BLaER1 treated with 17β-estradiol and CSF1 and Interleukin-3, amounts not matched to agents 10 nM and 100 nM (cell line): ENCODE measurements around the gene DUSP7.

Experiments used
- H3K27ac ChIP-seq, 11 experiments: shearing (Covaris generic); formaldehyde crosslinking; 2 replicates each; pipeline ENCODE4 v1.8.1; 2022
- H3K27me3 ChIP-seq, 11 experiments: shearing (Covaris generic); formaldehyde crosslinking; 2 replicates each; pipeline ENCODE4 v1.8.1; 2022
- H3K36me3 ChIP-seq, 11 experiments: shearing (Covaris generic); formaldehyde crosslinking; 2 replicates each; pipeline ENCODE4 v1.8.1; 2022
- H3K4me1 ChIP-seq, 10 experiments: shearing (Covaris generic); formaldehyde crosslinking; 2 replicates each; pipeline ENCODE4 v1.8.1; 2022
- H3K4me2 ChIP-seq, 11 experiments: shearing (Covaris generic); formaldehyde crosslinking; 2 replicates each; pipeline ENCODE4 v1.8.1; 2022
- H3K4me3 ChIP-seq, 10 experiments: shearing (Covaris generic); formaldehyde crosslinking; 2 replicates each; pipeline ENCODE4 v1.8.1; 2022
- H3K9ac ChIP-seq, 11 experiments: shearing (Covaris generic); formaldehyde crosslinking; 2 replicates each; pipeline ENCODE4 v1.8.1; 2022
- H3K9me3 ChIP-seq, 11 experiments: shearing (Covaris generic); formaldehyde crosslinking; replicated peaks in 1 of 11; 2 replicates each; pipeline ENCODE4 v1.8.1; 2022
- H4K20me1 ChIP-seq, 11 experiments: shearing (Covaris generic); formaldehyde crosslinking; 2 replicates each; pipeline ENCODE4 v1.8.1; 2022
- Cebpa-rat ChIP-seq, 11 experiments: shearing (Covaris generic); IDR thresholded peaks; 2 replicates each; pipeline ENCODE4 v1.8.1; 2022

Gene DUSP7

GRCh38 chr3:52029053-52029452 is 27.3 kb downstream of the DUSP7 start:
- Histone ChIP-seq H3K9ac (no peak overlapping the region), H3K4me2 (peak overlapping the region; percentile 46 to 76 (median 60); a peak in 21 of 22 replicates), H3K4me1 (peaks cover 25 to 68% (median 46%) of the 10 kb centered on the region in 10 experiments), H3K27ac (peak overlapping the region in 3 of 11 experiments; percentile 10 to 12 (median 11); a peak in 1 of 22 replicates), H3K4me3 (no peak overlapping the region), H3K9me3 (peaks cover 0 to 15% (median 0%) of the 10 kb centered on the region in 11 experiments; a peak in 3 of 22 replicates), H4K20me1 (no peaks in the 10 kb centered on the region), H3K27me3 (no peaks in the 10 kb centered on the region), H3K36me3 (no peaks in the 10 kb centered on the region)
- TF ChIP-seq Cebpa-rat (IDR thresholded peaks at IDR 0.05), result no peak

DNA sequence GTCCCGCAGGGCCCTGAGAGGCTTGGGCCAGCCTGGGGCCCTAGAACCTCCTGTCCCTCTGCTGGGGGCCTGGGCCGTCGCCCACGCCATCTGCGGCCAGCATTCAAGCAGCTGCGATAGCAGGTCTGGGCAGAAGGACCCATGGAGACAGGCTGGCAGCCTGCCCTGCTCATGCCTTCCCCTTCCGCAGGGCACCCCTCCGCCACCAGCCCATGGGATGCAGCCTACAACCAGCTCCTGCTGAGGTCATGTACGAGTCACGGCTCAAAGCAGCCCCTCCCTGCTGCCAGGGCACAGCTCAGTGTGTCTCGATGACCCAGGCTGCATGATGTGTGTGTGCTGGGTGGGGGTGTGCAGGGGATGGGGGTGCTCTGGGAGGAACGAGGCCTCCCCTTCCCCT is 27.8 kb downstream of the DUSP7 start:
- H3K4me1 ChIP-seq, result peaks cover 30 to 73% (median 51%) of the 10 kb centered on the region in 10 experiments
- 0 out of 22 replicates have a peak overlapping the region, but pooled peaks of 2 of the 11 experiments have one; percentile 23 to 28 for H3K9ac ChIP-seq
- H4K20me1 ChIP-seq, result no peaks in the 10 kb centered on the region
- H3K27me3 ChIP-seq, result no peaks in the 10 kb centered on the region
- peak overlapping the region in 2 of 11 experiments; percentile 11 to 12; a peak in 1 of 22 replicates for H3K27ac ChIP-seq
- no peak overlapping the region for H3K4me3 ChIP-seq
- H3K36me3 ChIP-seq, result no peaks in the 10 kb centered on the region
- no peak for TF ChIP-seq Cebpa-rat (IDR thresholded peaks at IDR 0.05)
- H3K9me3 ChIP-seq, result peaks cover 0 to 15% (median 0%) of the 10 kb centered on the region in 11 experiments; a peak in 3 of 22 replicates
- H3K4me2 ChIP-seq, result peak overlapping the region; percentile 46 to 76 (median 60)

GRCh38 chr3:52026041-52026440 is 30.3 kb downstream of the DUSP7 start:
- Histone ChIP-seq H3K9ac (no peak overlapping the region), H3K9me3 (peaks cover 0 to 3% (median 0%) of the 10 kb centered on the region in 11 experiments; a peak in 2 of 22 replicates), H3K27ac (peak overlapping the region in 1 of 11 experiments; percentile 40; a peak in 3 of 22 replicates), H3K4me1 (peaks cover 55 to 88% (median 76%) of the 10 kb centered on the region in 10 experiments), H3K27me3 (no peaks in the 10 kb centered on the region), H4K20me1 (no peaks in the 10 kb centered on the region), H3K4me3 (no peak overlapping the region), H3K4me2 (peak overlapping the region in 10 of 11 experiments; percentile 27 to 98 (median 88); a peak in 15 of 22 replicates), H3K36me3 (no peaks in the 10 kb centered on the region)
- TF ChIP-seq Cebpa-rat (IDR thresholded peaks at IDR 0.05), result no peak

DNA sequence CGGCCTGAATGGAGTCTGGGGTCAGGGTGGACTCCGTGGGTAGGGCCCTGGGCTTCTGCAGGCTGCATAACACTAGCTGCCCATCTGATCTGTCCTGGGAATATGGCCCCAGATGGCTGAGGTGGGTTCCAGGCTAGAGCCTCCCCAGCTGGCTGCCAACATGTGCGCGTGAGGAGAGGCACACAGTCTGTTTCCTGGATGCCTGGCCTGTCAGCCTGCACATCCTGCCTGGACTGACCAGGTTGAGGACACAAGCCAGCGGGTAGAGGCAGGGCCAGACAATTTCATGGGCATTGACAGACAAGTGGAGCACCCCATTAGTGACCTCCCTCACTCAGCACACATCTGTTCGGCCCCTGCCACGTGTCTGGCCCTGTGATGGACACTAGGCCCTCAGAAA is 30.9 kb downstream of the DUSP7 start:
- H4K20me1 ChIP-seq, result no peaks in the 10 kb centered on the region
- H3K9ac ChIP-seq, result no peak overlapping the region
- no peaks in the 10 kb centered on the region for H3K9me3 ChIP-seq
- H3K27ac ChIP-seq, result peak overlapping the region in 2 of 11 experiments; percentile 4 to 40; a peak in 3 of 22 replicates
- peak overlapping the region; percentile 20 to 98 (median 86); a peak in 20 of 22 replicates for H3K4me2 ChIP-seq
- H3K27me3 ChIP-seq, result no peaks in the 10 kb centered on the region
- no peaks in the 10 kb centered on the region for H3K36me3 ChIP-seq
- H3K4me3 ChIP-seq, result no peak overlapping the region
- no peak for TF ChIP-seq Cebpa-rat (IDR thresholded peaks at IDR 0.05)
- peaks cover 61 to 94% (median 82%) of the 10 kb centered on the region in 10 experiments for H3K4me1 ChIP-seq

- Histone ChIP-seq H3K36me3 (no peaks in the 10 kb centered on the region), H3K4me3 (no peak overlapping the region), H4K20me1 (no peaks in the 10 kb centered on the region), H3K27ac (peak overlapping the region in 6 of 11 experiments; percentile 72 to 83 (median 78); a peak in 10 of 22 replicates), H3K9me3 (no peaks in the 10 kb centered on the region), H3K27me3 (no peaks in the 10 kb centered on the region), H3K4me1 (peaks cover 66 to 95% (median 87%) of the 10 kb centered on the region in 10 experiments), H3K4me2 (peak overlapping the region; percentile 75 to 98 (median 86); a peak in 20 of 22 replicates), H3K9ac (peak overlapping the region in 4 of 11 experiments; percentile 52 to 69 (median 66); a peak in 3 of 22 replicates)
- TF ChIP-seq Cebpa-rat (IDR thresholded peaks at IDR 0.05), result no peak
These were observed 31.5 kb downstream of the DUSP7 start for GRCh38 chr3:52024765-52025452.

GRCh38 chr3:52023860-52024764 is 32.3 kb downstream of the DUSP7 start:
- Histone ChIP-seq H3K36me3 (no peaks in the 10 kb centered on the region), H3K4me3 (peak overlapping the region in 3 of 10 experiments; percentile 6 to 25 (median 7); a peak in 2 of 20 replicates), H3K9me3 (no peaks in the 10 kb centered on the region), H3K27ac (peak overlapping the region; percentile 50 to 83 (median 75); a peak in 21 of 22 replicates), H3K4me1 (peaks cover 74 to 95% (median 90%) of the 10 kb centered on the region in 10 experiments), H3K4me2 (peak overlapping the region; percentile 75 to 98 (median 86)), H4K20me1 (no peaks in the 10 kb centered on the region), H3K9ac (peak overlapping the region; percentile 52 to 73 (median 63); a peak in 21 of 22 replicates), H3K27me3 (no peaks in the 10 kb centered on the region)
- no peak for TF ChIP-seq Cebpa-rat (IDR thresholded peaks at IDR 0.05)

DNA sequence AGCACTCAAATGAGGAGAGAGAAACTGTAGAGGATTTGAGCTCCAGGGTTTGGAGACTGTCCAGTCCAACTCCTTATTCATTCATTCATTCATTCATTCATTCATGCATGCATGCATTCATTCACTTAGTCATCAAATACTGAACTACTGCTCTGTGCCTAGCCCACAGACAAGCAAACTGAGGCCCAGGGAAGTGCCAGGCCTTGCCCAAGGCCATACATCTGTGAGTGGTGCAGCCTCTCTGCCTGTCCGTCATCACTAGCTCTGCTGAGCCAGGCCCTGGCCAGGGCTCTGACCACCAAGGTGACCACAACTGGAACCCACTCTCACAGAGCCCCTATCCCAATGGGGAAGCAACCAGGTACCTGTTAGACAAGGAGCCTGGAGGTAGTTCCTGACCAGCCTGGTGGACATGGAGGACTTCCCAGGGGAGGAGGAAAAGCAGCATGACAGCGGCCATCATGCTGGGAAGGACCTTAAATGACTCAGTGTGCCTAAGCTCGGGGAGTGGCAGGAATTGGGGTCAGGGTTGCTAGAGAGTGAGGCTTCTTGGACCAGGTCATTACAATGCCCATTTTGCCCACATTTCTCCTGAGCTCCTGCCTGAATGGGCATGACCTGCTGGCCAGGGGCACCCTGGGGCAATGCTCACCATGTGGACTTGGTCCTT is 33.1 kb downstream of the DUSP7 start:
- Histone ChIP-seq H3K4me3 (peak overlapping the region in 2 of 10 experiments; percentile 6 to 25; a peak in 2 of 20 replicates), H3K4me1 (peaks cover 74 to 95% (median 90%) of the 10 kb centered on the region in 10 experiments), H3K27ac (peak overlapping the region; percentile 50 to 83 (median 75); a peak in 20 of 22 replicates), H3K9me3 (no peaks in the 10 kb centered on the region), H3K27me3 (peaks cover 0 to 3% (median 0%) of the 10 kb centered on the region in 11 experiments; a peak in 1 of 22 replicates), H3K36me3 (no peaks in the 10 kb centered on the region), H3K9ac (peak overlapping the region; percentile 52 to 73 (median 63); a peak in 20 of 22 replicates), H4K20me1 (no peaks in the 10 kb centered on the region), H3K4me2 (peak overlapping the region; percentile 75 to 98 (median 86))
- TF ChIP-seq Cebpa-rat (IDR thresholded peaks at IDR 0.05), result no peak
